NCI-H187 (cell line): ENCODE results near the gene RLN1.
"Not testable (repeated sequence)": the region's sequence is repeated elsewhere in the genome, so short reads cannot be mapped to it uniquely, and the experiment has no call there.

Experiments
- DNase-seq, 2 experiments: peaks; one replicate each; lab custom pipeline; 2025; lab: John Stamatoyannopoulos, UW

The RLN1 gene, protein sequence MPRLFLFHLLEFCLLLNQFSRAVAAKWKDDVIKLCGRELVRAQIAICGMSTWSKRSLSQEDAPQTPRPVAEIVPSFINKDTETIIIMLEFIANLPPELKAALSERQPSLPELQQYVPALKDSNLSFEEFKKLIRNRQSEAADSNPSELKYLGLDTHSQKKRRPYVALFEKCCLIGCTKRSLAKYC

DNA sequence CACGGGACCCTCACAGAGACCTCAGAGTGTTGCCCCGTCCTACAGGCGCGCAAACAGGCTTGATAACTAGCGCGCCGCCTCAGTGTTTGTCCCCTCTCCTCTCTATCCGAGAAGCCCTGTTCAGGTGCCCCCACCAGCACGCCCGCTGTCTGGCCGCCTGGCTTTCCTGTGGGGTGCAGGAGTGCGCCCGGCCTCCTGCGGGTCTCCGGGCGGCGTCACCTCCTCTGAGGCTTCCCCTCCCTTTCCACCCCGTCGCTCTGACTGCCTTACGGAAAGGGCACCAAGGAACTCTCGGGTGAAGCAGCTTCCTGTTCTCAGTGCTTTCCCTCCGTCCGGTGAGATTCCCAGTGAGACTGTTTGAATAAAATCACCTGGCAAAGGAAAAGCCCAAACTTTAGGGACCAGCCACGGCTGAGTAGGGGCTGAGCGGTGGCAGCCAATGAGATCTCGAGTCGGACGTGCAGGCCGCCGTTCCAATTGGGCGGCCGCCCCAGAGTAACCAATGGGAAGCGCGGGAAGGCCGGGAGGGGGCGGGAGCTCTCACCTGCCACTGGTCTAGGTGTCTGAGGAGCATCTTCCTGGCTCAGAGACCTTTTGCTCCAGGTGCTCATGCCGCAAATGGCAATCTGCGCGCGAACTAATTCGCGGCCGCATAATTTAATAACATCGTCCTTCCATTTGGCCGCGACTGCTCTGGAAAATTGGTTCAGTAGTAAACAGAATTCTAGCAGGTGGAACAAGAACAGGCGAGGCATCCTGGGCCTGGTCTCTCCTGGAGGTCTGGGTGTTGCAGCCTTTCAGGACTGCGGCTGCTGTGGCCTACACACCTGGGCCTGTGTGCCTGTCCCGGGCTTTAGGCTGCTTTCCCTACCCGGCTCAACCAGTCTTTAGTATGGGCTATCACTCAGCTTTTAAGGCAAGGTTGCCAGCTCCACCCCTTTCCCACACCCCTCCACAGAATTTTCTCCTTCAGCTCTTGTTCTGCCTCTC is at the start of gene RLN1:
TSS of gene RLN1 (minus strand) at position 885 of the 990 bp plus-strand sequence. CDS start at position 755, 130 bp downstream.
- DNase-seq = not testable (repeated sequence)

DNA sequence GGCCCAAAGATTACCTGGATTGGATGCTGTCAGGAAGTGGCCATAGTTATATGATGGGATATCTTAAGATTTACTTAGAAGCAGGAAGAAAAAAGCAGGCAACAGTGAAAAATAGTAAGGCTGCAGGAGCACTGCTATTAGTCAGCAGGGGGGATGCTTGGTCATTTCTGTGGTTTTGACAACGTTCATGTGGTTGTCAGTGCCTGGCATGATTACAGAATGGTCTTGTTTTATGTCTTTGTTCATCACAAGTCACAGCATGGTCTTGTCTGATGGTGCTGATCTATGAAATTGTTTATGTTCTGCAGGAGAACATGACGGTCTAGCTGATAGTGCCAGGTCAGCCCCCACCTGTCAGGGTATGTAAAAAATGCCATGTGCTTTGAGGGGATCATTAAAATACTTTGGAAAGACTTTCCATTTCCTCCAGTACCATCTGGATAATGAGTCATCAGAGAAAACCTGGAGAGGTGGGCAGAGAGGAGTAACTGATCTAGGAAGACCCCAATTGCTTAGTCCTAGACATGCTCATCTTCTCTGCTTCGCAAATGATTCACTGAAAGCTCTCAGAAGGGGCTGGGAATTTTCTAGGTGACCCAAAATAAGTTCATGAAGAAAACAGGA is 49.5 kb upstream of the RLN1 start:
- no peak for DNase-seq

DNA sequence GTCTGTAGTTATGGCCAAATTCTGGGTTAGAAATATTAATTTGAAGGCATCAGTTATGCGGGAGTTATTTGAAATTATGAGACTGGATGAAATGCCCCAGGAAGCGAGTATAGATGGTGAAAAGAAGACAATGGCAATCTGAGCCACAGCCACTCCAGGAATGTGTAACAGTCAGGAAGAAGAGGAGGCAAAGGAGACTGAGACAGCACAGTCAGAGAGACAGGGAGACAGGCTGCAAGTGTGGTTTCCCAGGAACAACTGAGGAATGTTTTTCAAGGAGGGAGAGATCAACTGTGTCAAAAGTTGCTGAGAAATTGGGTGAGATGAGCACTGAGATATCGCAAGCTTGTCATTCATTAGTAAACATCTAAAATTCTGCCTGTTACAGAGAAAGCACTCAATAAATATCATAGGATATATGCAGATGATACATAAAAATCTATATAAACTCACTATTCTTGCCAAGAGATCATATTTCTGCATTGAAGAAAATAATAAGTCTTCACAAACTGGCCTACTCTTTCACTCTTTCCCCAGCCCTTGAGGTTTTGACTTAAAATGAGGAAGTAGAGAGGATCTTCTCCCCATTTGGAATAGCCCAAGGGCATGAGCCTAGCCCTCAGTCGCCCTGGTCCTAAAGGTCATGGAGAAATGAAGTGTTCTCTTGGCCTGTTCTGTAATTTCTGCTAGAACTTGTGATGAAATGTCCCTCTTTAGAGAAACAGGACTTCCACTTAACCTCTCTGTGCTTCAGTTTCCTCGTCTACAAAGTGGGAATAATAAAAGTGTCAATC is 48.5 kb upstream of the RLN1 start:
- no peak for DNase-seq

DNA sequence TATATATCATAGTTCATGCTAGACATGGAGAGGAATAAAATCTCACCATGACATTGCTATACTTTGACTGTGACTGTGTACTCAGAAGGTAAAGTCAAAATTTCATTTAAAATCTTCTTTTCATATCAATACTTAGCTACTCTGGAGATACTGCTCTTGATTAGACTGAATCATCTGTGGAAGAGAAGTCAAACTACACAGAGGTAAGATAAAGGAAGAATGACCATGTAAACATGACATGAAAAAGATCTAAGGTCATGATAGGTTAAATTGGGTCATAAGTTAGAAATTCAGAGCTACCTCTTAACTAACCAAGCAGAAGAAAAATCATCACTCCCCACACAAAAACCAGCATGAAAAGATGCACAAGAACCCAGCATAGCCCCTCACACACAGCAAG is 44.8 kb upstream of the RLN1 start:
- DNase-seq = no peak

DNA sequence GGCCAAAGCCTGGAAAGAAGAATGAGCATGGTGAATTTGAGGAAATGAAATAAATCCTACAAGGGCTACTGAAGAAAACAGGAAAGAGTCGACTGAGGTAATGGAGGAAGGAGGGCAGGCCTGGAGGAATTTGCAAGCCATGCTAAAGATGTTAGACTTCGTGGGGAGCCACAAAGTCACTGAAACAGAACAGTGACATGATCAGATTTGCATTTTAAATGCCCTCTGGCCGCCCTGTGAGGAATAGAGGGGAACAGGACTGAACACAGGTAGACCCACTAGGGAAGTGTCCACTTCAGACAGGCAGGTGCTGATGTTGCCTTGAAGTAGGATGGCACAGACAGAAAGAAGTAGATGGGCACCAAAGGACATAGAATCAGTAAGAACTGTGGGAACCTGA is 42.8 kb upstream of the RLN1 start:
- DNase-seq = no peak

DNA sequence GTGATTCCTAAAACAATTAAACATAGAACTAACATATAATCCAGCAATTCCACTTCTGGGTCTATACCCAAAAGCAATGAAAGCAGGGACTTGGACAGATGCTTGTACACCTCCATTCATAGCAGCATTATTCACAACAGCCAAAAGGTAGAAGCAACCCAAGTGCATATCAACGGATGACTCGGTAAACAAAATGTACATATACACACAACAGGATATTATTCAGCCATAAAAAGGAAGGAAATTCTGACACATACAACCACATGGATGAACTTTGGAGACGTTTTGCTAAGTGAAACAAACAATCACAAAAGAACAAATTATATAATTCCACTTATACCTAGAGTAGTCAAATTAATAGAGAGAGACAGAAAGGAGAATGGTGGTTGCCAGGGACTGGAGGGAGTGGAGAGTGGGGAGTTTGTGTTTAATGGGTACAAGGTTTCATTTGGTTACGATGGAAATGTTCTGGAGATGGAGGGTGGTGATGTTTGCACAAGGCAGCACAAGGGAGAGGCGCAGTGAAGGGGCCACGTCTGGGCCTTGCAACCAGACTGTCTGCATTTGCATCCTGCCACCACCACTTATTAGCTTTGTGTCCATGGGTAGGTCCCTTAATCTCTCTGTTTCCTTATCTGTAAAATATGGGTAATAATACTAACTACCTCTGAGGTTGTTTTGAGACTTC is 36.3 kb upstream of the RLN1 start:
- DNase-seq = no peak

DNA sequence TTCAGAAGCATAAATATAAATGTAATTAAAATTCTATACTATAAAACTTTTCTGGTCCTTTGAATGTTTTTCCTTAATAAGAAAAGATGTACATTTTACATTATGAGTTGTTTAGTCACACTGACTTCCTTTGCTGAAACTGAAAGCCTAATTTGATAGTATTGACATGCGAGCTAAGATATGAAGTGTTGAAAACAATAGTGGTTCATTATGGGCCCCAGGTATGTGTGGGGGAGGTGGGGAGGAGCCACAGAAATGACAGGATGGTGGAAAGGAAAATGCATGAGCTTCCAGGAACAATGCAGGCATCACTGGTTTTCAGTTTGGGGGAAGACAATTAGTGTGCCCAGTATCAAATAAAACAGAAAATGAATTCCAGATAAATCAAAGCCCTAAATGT is 35.4 kb upstream of the RLN1 start:
- DNase-seq = no peak

DNA sequence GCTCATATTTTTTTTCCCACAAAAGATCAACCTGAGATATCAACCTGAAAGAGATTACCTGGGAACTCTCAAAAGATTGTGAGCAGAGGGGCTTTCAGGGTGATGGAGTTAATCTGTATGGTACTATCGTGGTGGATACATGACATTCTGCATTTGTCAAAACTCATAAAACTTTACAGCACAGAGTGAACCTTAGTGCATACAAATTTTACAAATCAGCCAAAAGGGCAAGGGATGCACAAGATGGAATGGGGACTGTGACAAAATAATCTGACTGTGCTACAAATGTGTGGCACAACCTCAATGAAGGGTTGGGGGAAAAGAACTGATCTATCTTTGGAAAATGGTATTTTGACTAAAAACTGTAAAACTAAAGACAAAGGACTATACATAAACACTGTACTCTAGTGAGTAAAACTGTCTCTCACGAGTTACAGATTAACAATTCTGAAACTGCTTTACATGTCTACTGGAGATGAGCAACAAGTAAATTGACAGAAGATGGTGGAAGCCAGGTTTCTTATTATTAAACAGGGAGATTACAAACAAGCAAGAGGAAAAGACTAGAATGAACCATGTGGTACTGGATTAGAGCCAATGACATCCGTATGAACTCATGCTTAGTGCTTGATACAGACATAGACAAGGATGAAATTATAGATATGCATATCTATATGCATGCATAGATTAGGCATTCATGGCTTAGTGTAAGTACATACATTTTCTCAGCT is 24.8 kb upstream of the RLN1 start:
- no peak for DNase-seq

DNA sequence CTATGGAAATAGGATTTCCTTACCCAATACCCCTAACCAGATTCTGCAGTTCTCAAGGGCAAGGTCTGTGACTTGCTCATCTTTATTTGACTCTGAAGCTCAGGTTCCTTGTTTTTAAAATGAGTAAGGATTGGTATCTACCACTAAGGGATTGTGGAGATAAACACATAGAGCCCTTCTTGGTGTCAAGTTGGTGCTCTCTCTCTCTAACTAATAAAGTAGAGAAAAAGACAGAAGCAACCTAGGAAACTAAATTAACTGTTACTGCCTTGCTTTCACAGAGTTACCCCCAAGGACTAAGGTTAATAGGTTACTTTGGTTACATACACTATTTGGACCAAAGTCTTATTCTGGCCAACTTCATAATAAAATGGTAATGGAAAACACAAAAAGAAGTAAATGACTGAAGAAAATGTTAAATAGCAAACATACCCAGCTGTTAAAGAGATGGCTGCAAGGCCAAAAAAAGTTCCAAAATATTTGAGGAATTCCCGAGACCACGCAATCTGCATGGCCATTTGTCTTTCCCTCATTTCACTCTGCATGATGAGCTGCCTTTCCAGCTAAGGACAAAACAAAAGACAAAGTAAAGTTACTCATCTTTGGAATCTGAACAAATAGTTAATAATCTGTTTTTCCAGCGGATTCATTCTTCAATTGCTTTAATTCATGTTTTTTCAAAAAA is 21.8 kb upstream of the RLN1 start:
- DNase-seq = no peak

DNA sequence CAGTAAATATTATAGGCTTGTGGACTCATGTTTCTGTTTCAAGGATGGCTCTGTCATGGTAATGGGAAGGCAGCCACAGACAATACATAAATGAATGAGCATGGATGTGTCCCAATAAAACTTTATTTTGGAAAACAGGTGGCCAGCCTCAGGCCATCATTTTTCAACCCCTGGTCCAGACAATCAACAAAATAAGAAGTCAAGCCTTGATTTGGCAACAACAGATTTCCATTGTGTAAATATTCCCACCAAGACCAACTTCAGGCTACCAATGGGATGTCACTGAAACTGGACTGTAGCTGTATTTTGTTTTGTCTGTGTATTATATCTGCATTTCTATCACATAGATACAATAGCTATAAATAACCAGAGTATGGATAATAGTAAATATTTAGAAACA is 20.7 kb upstream of the RLN1 start:
- DNase-seq = no peak

DNA sequence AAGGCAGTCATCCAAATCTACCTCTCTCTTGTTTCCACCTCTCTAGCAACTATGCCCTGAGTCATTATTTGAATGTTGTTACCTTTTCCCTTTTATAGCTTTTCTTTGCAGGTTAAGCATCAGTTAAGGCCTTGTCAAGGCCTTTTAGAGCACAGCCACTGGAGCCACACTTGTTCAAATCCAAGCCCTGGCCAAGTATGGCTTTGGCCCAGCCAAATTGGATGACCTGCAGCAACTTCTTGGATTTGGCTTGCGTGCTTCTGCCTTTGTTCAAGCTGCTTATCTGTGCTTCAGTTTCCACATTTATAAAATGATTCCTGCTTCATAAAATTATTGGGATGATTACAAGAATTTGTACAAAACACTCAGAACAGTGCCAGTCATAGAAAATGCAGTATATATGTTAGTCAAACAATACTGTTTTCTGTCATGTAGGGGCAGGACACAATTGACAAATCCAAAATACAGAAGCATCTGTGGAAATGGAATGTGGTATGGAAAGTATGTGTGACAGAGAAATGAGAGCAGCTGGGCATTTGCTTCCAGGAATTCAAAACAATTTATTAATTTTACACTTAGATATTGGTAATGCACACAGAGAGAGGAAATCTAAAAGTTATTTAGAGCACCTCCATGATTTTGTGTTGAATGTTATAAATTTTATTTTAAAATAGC is 17.9 kb upstream of the RLN1 start:
- no peak for DNase-seq

DNA sequence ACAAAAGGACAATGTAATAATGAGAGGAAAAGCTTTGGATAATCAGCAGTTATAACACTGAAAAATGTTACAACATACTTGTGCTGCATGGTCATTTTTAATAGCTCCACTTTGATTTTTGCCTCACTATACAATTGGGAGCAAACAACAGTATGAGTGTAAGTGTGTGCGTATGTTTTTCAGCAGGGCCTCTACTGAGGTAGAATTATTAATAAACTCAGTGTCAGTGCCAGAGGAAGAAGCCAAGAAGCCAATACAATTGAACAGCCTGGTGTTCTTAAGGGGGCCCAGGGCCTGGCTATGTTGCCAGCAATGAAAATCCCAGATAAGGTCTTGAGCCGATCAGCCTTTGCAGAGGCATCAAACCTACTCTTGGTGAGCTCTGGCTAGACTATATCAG is 16.1 kb upstream of the RLN1 start:
- DNase-seq = no peak

DNA sequence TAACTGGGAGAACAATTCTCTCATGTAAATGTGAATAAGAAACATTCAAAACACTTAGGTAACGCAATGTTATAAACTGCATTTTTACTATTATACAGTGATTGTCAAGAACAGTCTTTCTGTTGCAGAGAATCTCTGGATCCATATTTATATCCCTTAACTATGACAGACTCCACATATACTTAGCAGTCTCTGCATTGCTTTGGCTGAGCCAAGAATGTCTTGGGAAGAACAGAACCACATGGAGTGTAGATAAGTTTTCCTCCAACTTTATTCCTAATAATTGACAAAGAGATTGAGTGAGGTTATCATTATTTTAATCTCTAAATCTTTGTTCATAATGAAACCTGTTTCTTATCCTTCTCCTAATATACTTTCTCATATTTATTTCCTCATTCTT is 15.6 kb upstream of the RLN1 start:
- no peak for DNase-seq

DNA sequence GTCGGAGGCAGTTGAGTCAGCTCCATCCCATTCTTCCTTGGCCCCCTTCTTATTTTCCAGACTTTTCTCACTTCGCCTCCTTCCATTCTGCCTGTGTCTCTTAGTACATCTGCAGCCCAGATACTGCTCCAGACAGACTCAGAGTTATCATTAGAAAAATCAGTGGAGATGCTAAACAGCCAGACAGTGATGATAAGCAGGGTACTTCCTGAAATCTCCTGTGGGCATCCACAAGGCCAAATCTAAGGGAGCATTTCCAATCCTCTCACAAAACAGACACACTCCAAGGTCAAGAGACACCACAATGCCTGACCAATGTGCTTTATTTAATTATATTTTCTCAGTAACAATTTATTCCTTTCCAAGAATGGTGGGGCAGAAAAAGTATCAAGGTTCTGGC is 14.5 kb upstream of the RLN1 start:
- DNase-seq = no peak

DNA sequence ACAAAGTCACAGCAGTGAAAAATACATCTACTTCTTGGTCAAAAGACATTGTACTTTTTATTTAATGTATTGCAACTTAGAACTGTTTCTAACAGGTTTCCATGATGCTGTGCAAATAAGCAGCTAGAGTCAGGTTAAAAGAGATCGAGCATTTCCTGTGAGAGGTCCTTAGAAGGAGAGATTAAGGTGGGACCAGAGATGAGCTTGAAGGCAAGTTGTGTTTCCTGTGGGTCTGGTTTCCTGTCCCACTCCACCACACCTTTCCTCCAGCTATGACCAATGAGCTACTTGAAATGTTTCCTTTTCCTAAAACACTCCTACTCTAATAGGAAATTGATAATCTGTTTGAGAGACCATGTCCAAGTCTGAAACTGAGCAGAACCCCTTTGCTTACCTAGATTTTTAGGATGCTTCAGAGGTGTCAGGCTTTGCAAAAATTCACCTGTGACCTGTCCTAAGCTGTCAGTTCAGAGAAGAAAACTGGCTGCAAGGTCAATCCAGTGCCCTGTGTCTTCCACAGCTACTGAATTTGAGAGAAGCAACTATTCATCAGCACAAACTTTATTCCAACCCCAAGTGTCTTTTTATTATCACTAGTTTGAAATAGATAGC is 13.1 kb upstream of the RLN1 start:
- no peak for DNase-seq

DNA sequence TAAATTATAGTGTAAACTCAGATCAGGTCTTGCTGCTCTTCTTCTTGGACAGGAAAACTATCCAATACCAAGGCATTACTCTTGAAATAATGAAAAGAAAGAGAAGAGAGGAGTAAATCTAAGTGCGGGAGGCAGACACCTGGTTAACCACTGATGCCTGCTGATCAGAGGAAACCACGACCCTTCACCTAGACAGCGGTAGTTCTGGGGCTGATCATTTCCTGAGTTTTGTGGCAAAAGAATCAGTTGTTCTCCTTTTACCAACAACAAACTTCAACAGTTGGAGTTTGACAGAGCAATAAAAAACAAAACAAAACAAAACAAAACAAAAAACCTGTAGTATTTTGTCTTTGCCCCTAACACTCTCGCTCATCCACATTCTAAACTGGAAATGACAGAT is 3.0 kb downstream of the RLN1 start:
- DNase-seq = no peak

DNA sequence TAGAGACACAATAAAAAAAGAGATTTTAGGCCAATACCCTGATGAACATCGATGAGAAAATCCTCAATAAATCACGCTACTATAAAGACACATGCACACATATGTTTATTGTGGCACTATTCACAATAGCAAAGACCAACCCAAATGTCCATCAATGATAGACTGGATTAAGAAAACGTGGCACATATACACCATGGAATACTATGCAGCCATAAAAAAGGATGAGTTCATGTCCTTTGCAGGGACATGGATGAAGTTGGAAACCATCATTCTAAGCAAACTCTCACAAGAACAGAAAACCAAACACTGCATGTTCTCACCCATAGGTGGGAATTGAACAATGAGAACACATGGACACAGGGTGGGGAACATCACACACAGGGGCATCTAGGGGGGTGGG is 8.4 kb downstream of the RLN1 start:
- DNase-seq = not testable (repeated sequence)

DNA sequence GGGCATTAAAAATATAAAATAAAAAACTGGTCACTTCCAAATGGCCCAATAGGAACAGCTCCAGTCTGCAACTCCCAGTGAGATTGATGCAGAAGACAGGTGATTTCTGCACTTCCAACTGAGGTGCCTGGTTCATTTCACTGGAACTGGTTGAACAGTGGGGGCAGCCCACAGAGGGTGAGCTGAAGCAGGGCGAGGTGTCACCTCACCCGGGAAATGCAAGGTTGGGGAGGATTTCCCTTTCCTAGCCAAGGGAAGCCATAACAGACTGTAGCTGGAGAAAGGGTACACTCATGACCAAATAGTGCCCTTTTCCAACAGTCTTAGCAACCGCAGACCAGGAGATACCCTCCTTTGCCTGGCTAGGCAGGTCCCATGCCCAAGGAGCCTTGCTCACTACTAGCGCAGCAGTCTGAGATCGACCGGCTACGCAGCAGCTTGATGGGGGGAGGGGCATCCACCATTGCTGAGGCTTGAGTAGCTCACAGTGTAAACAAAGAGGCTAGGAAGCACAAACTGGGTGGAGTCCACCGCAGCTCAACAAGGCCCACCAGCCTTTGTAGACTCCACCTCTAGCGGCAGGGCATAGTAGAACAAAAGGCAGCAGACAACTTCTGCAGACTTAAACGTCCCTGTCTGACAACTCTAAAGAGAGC is 12.7 kb downstream of the RLN1 start:
- DNase-seq = peak in 1 of 2 experiments; percentile 49

DNA sequence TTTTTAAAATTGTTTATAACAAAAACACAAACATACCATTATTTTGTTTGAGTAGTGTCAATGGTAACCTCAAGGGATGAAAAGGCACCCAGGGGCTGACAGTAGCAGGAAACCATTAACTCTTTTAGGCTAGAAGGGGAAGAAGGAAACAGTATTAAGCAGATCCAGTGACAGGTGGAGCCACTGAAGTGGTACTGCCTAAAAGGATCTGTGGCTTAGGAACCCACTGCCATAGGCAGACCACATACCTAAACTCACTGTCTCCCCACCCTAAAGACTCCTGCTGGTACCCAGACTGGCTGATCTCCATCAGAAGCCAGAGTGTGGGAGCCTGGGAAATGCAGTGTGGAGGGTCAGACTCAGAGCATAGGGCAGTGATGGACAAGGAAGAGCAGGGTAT is 13.5 kb downstream of the RLN1 start:
- DNase-seq = no peak
